Stimulated activated naive CD8-positive, alpha-beta T cell treated with anti-CD3 and anti-CD28 coated beads, Interleukin-15, amount 100 ng/mL, for 72 hours (primary cell): ENCODE measurements around the gene LYPD8.
"Not testable (repeated sequence)": the region's sequence is repeated elsewhere in the genome, so short reads cannot be mapped to it uniquely, and the experiment has no call there.

ENCODE experiments used
- ATAC-seq: fragments of 150-1000 bp; cut with Tn5 transposase; 2 replicates; pipeline ENCODE4 v1.10.0; 2021; ENCODE audit warnings: mild to moderate bottlenecking, moderate library complexity
- DNase-seq, 2 donors: peaks; one replicate each; pipeline ENCODE4 v3.0.0; 2021 to 2022
- H3K27ac Mint-ChIP-seq, 2 donors: one replicate each; pipeline ENCODE4 v1.8.0; 2022; ENCODE audit warnings: mild to moderate bottlenecking in 2 of 2, mixed read lengths in 2 of 2, moderate library complexity in 2 of 2
- H3K27me3 Mint-ChIP-seq: one replicate; pipeline ENCODE4 v1.8.0; 2022; ENCODE audit warnings: mixed read lengths
- H3K4me1 Mint-ChIP-seq: one replicate; pipeline ENCODE4 v1.8.0; 2022; ENCODE audit warnings: mild to moderate bottlenecking, mixed read lengths
- H3K4me3 Mint-ChIP-seq, 2 donors: one replicate each; pipeline ENCODE4 v1.8.0; 2022; ENCODE audit warnings: mild to moderate bottlenecking in 2 of 2, mixed read lengths in 2 of 2, moderate library complexity in 1 of 2
- H3K9me3 Mint-ChIP-seq, 2 donors: one replicate each; pipeline ENCODE4 v1.8.0; 2022; ENCODE audit warnings: mixed read lengths in 2 of 2

The LYPD8 gene

DNA sequence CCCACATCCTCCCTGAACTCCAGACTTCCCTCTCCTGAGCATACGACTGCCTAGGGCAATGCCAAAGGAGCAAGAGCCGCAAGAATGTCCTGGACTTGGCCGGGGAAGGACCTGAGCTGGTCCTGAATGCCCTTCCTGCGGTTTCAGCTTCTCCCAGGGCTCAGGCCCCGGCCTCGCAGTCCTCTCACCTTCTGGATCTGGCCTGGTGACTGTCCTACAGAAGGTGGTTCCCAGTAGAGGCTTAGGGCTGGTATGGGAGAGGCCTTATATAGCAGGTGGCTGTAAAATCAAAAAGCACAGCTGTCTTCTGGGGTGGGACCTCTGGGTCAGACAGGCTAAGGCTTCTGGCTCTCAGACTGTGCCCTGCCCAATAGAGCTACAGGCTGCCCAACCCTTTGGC is at the start of gene LYPD8:
Gene LYPD8 (minus strand): TSS at position 243 of the 400 bp plus-strand sequence. CDS start 4,678 bp downstream, outside the sequence.
- H3K4me3 Mint-ChIP-seq = no peak within 1 kb of the TSS
- DNase-seq (no peak), ATAC-seq (no peak)
- peaks cover 11% of the 10 kb centered on the region for H3K4me1 Mint-ChIP-seq
- H3K9me3 Mint-ChIP-seq = no peaks in the 10 kb centered on the region
- H3K27ac Mint-ChIP-seq = no peak within 1 kb of the TSS
- H3K27me3 Mint-ChIP-seq = no peaks in the 10 kb centered on the region

- Mint-ChIP-seq H3K4me1 (peaks cover 13% of the 10 kb centered on the region), H3K9me3 (no peaks in the 10 kb centered on the region), H3K4me3 (no peak overlapping the region), H3K27me3 (no peaks in the 10 kb centered on the region), H3K27ac (peak overlapping the region in 1 of 2 donors; percentile 16)
- peak; percentile 17 for ATAC-seq
- no peak for DNase-seq
These were observed 49.5 kb upstream of the LYPD8 start for GRCh38 chr1:248804771-248805681.

DNA sequence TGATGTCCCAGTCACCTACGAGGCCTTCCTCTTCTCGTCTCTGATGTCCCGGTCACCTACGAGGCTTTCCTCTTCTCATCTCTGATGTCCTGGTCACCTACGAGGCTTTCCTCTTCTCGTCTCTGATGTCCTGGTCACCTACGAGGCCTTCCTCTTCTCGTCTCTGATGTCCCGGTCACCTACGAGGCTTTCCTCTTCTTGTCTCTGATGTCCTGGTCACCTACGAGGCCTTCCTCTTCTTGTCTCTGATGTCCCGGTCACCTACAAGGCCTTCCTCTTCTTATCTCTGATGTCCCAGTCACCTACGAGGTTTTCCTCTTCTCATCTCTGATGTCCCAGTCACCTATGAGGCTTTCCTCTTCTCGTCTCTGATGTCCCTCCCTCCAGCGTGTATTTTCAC is 47.9 kb upstream of the LYPD8 start:
- not testable (repeated sequence) for H3K4me3 Mint-ChIP-seq, DNase-seq, ATAC-seq, H3K27me3 Mint-ChIP-seq, H3K9me3 Mint-ChIP-seq
- Mint-ChIP-seq H3K4me1 (peaks cover 13% of the 10 kb centered on the region), H3K27ac (peak overlapping the region in 1 of 2 donors; percentile 72)

- Mint-ChIP-seq H3K4me1 (peaks cover 13% of the 10 kb centered on the region), H3K4me3 (no peak overlapping the region), H3K27me3 (peaks cover 13% of the 10 kb centered on the region), H3K9me3 (no peaks in the 10 kb centered on the region), H3K27ac (no peak overlapping the region)
- ATAC-seq (no peak), DNase-seq (no peak)
These were observed 46.9 kb upstream of the LYPD8 start for GRCh38 chr1:248802454-248802853.

DNA sequence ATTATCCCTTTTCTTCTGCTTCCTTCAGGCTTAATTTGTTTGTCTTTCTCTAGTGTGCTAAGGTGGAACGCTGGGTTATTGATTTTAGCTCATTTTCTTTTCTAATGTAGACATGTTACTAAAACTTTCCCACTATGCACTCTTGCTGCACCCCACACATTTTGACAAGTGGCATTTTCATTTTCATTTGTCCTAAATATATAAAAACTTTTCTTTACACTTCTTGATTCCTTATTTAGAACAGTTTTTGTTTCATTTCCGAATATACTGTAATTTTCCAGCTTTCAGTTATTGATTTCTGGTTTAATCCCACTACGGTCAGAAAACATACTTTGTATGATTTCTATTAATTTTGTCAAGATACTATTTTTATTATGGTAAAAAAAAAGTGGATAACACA is 44.9 kb upstream of the LYPD8 start:
- H3K4me3 Mint-ChIP-seq = no peak overlapping the region
- ATAC-seq (no peak), DNase-seq (no peak)
- H3K9me3 Mint-ChIP-seq = peaks cover 0 to 9% of the 10 kb centered on the region in 2 donors
- H3K27ac Mint-ChIP-seq = no peak overlapping the region
- H3K4me1 Mint-ChIP-seq = peaks cover 13% of the 10 kb centered on the region
- H3K27me3 Mint-ChIP-seq = peaks cover 22% of the 10 kb centered on the region

DNA sequence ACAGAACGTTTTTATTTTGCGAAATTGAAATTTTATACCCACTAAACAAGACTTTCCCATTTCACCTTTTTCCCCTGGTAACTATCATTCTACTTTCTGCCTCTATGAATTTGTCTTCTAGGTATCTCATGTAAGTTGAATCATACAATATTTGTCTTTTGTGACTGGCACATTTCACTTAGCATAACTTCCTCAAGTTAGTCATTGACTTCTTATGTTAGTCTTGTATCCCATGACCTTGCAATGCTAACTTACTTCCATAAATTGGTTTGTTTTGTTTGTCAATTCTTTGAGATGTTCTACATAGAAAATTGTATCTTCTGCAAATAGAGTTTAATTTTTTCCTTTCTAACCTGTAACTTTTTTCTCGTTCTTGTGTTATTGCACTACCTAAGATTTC is 43.2 kb upstream of the LYPD8 start:
- Mint-ChIP-seq H3K27me3 (peaks cover 22% of the 10 kb centered on the region), H3K4me3 (no peak overlapping the region), H3K9me3 (peaks cover 8 to 17% of the 10 kb centered on the region in 2 donors), H3K27ac (no peak overlapping the region), H3K4me1 (no peaks in the 10 kb centered on the region)
- ATAC-seq (no peak), DNase-seq (no peak)

GRCh38 chr1:248794663-248795062 is 39.1 kb upstream of the LYPD8 start:
- Mint-ChIP-seq H3K27me3 (peaks cover 22% of the 10 kb centered on the region), H3K9me3 (peaks cover 9 to 19% of the 10 kb centered on the region in 2 donors)
- H3K4me1 Mint-ChIP-seq, H3K27ac Mint-ChIP-seq, H3K4me3 Mint-ChIP-seq, ATAC-seq, DNase-seq: not testable (repeated sequence)

DNA sequence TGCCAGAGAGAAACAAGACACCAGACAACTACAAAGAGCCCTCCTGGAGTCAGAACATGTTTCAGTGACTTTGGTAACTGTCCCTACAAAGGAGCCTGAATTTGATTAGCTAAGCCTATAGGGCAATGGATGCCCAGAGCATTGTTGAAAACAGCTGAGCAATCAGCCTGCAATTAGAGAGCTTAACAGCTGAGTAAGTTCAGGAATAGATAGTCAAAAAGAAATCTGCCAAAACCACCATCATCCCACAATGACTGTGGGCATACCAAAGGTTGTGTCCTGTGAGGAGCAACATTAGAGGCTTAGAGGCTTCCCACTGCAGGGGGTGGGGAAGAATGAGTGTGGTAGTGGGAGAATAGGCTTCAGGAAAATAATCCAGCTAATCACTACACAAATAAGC is 38.0 kb upstream of the LYPD8 start:
- ATAC-seq (peak; percentile 95), DNase-seq (peak in 1 of 2 donors; percentile 28)
- Mint-ChIP-seq H3K4me3 (no peak overlapping the region), H3K4me1 (no peaks in the 10 kb centered on the region), H3K27ac (no peak overlapping the region), H3K9me3 (peaks cover 9 to 19% of the 10 kb centered on the region in 2 donors), H3K27me3 (peaks cover 20% of the 10 kb centered on the region)

DNA sequence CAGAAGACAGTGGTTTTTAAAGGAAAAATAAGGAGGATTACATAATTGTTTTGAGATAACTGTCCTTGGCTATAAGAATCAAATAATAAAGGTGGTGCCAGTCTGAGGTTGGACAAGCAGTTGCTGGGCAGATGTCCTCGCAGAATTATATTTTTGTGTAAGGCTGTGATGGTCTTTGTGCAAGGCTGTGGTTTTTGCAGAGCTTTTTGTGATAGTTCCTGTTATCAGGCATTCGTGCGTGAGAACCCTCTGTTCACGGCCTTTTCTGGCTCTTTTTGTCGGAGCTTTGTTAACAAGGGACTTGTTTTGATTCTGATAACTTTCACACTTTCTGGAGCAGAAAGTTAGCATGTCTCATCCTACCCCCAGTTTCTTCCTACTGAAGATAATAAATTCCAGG is 36.8 kb upstream of the LYPD8 start:
- Mint-ChIP-seq H3K9me3 (peaks cover 9 to 19% of the 10 kb centered on the region in 2 donors), H3K27me3 (peaks cover 7% of the 10 kb centered on the region), H3K27ac (no peak overlapping the region), H3K4me1 (no peaks in the 10 kb centered on the region), H3K4me3 (no peak overlapping the region)
- DNase-seq = no peak
- ATAC-seq = no peak

DNA sequence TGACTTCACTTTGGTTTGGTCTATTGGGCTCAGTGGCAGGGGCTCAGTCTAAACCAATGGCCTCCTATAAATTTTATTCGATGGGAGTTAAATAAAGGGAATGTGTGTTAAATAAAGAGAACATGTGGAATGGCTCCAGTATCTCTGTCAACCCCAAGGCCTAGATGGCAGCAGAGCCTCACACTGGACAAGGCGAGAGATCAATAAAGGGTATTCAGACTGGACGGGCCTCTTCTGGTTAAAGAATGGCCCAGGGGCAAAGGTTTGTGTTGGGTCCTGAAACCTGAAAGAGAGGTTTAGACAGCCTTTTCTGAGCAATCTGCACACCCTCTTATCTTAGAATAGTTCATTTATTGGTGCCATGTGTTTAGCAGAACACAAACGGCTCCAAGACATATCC is 35.5 kb upstream of the LYPD8 start:
- Mint-ChIP-seq H3K27ac (no peak overlapping the region), H3K9me3 (peaks cover 9 to 15% of the 10 kb centered on the region in 2 donors), H3K4me3 (no peak overlapping the region), H3K27me3 (no peaks in the 10 kb centered on the region), H3K4me1 (no peaks in the 10 kb centered on the region)
- ATAC-seq (no peak), DNase-seq (no peak)

- no peaks in the 10 kb centered on the region for H3K27me3 Mint-ChIP-seq
- peaks cover 9 to 10% of the 10 kb centered on the region in 2 donors for H3K9me3 Mint-ChIP-seq
- DNase-seq (no peak), ATAC-seq (no peak)
- H3K4me1 Mint-ChIP-seq = no peaks in the 10 kb centered on the region
- H3K4me3 Mint-ChIP-seq = no peak overlapping the region
- no peak overlapping the region for H3K27ac Mint-ChIP-seq
These were observed 34.9 kb upstream of the LYPD8 start for GRCh38 chr1:248790456-248790855.

- not testable (repeated sequence) for DNase-seq, H3K4me3 Mint-ChIP-seq, ATAC-seq, H3K27me3 Mint-ChIP-seq, H3K4me1 Mint-ChIP-seq, H3K27ac Mint-ChIP-seq, H3K9me3 Mint-ChIP-seq
These were observed 33.8 kb upstream of the LYPD8 start for GRCh38 chr1:248789337-248789736.

- Mint-ChIP-seq H3K27me3 (no peaks in the 10 kb centered on the region), H3K4me3 (no peak overlapping the region), H3K27ac (no peak overlapping the region), H3K9me3 (no peaks in the 10 kb centered on the region), H3K4me1 (no peaks in the 10 kb centered on the region)
- ATAC-seq = no peak
- DNase-seq = no peak
These were observed 32.8 kb upstream of the LYPD8 start for GRCh38 chr1:248788327-248788726.

DNA sequence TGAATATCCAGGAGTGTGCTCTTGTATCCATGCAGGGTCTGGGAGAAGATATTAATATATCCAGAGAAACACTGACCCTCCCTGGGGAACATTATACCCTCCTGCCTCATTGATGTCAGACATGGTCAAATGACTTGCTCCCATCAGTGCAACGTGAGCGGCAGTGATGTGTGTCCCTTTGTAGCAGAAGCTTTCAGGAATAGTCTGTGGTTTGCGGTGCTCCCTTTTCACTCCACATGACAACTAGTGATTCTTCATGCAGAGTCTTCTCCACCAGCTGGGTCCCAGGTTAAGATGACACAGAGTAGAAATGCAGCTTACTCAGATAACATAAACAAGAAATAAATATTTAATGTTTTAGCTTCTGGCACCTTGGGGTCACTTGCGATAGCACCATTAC is 31.9 kb upstream of the LYPD8 start:
- Mint-ChIP-seq H3K27ac (peak overlapping the region in 1 of 2 donors; percentile 44), H3K4me3 (no peak overlapping the region), H3K9me3 (no peaks in the 10 kb centered on the region), H3K27me3 (no peaks in the 10 kb centered on the region), H3K4me1 (no peaks in the 10 kb centered on the region)
- no peak for DNase-seq
- ATAC-seq = no peak

- no peak overlapping the region for H3K4me3 Mint-ChIP-seq
- ATAC-seq = peak; percentile 75
- DNase-seq = no peak
- no peaks in the 10 kb centered on the region for H3K27me3 Mint-ChIP-seq
- peaks cover 0 to 4% of the 10 kb centered on the region in 2 donors for H3K9me3 Mint-ChIP-seq
- H3K4me1 Mint-ChIP-seq = no peaks in the 10 kb centered on the region
- no peak overlapping the region for H3K27ac Mint-ChIP-seq
These were observed 30.6 kb upstream of the LYPD8 start for GRCh38 chr1:248786156-248786555.

DNA sequence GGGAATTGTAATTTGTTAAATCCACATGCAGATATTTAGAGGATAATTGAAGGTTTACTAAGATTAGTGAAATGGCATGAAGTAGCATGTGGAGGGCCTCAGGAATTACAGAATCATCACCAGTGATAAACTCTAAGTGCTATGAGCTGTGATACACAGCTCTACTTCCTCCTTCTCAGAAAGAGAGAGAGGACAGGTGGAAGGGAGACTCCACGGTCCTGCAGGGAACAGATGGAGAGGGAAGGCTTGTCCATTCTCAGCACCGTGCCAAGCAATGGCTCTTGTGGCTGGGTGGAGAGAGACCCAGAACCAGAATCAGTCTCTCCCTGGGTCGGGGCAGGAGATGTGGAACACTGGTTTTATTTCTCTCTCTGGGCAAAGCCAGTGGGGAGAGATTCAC is 27.8 kb upstream of the LYPD8 start:
- H3K9me3 Mint-ChIP-seq = peaks cover 0 to 11% of the 10 kb centered on the region in 2 donors
- no peak overlapping the region for H3K27ac Mint-ChIP-seq
- no peak overlapping the region for H3K4me3 Mint-ChIP-seq
- no peaks in the 10 kb centered on the region for H3K4me1 Mint-ChIP-seq
- DNase-seq = no peak
- no peaks in the 10 kb centered on the region for H3K27me3 Mint-ChIP-seq
- no peak for ATAC-seq
